K562 (cell line): Measurements from ENCODE around the gene ZC3H12A. TPM values are rescaled to one million over a fixed set of nuclear protein-coding genes. Genes with fewer than 3 reads are reported as not detected.

Experiments used
- FOXM1 ChIP-seq, 2 experiments: fragments of 450-650 bp in 1 of 2; sonication (generic) in 1 of 2; formaldehyde crosslinking in 1 of 2; IDR thresholded peaks; 2 replicates each; pipeline versions ENCODE4 v1.6.1 to v1.9.0; 2017 to 2022; ENCODE audit warnings: low read depth in 2 of 2, mild to moderate bottlenecking in 2 of 2, missing genetic modification reagents in 1 of 2, moderate library complexity in 1 of 2
- HLTF ChIP-seq: fragments of 450-650 bp; IDR thresholded peaks from 2 replicates; pipeline ENCODE4 v1.6.1; 2016
- PATZ1 ChIP-seq: fragments of 250-450 bp; sonication (Bioruptor Pico); IDR thresholded peaks from 2 replicates; pipeline ENCODE4 v1.5.0; 2020; ENCODE audit warnings: mild to moderate bottlenecking, borderline replicate concordance
- RBM14 ChIP-seq: fragments of 200-400 bp; formaldehyde crosslinking; IDR thresholded peaks from 2 replicates; pipeline ENCODE4 v1.6.1; 2018; ENCODE audit warnings: low read depth, mild to moderate bottlenecking, low read length, moderate library complexity, borderline replicate concordance; ENCODE audit not compliant: insufficient read depth
- REST ChIP-seq, 2 experiments: fragments of 450-650 bp; formaldehyde crosslinking in 1 of 2; IDR thresholded peaks; 2 replicates each; pipeline versions ENCODE4 v1.4.0 to v1.6.1; 2014 to 2020; ENCODE audit warnings: mild to moderate bottlenecking in 2 of 2, borderline replicate concordance in 1 of 2, low read depth in 1 of 2
- SPI1 ChIP-seq: IDR thresholded peaks from 2 replicates; pipeline ENCODE4 v1.6.1; 2011; ENCODE audit warnings: low read depth, low read length, control low read depth, borderline replicate concordance
- TRIM24 ChIP-seq, 2 experiments: fragments of 450-650 bp; IDR thresholded peaks; 2 replicates each; pipeline ENCODE4 v1.6.1; 2016
- ZBTB2 ChIP-seq: fragments of 450-650 bp; IDR thresholded peaks from 2 replicates; pipeline ENCODE4 v1.6.1; 2016; ENCODE audit warnings: antibody characterized with exemption
- polyA plus RNA-seq, 8 experiments: library from polyadenylated mRNA; depleted of rRNA in 4 of 8; stranded (reverse) in 5 of 8; unstranded in 3 of 8; fragments of >200 nt; fragmentation: Nextera tagmentation in 2 of 8; fragmentation: Illumina TruSeq in 1 of 8; extraction: Ambion mirVana in 2 of 8; extraction: Trizol in 1 of 8; gene quantifications; 2 replicates each; pipeline versions ENCODE4 v1.2.1 to v1.2.3, GENCODE V29; 2011 to 2014; ENCODE audit warnings: inconsistent platforms in 1 of 8, missing spikeins in 1 of 8
- total RNA-seq, 7 experiments: library from RNA; depleted of rRNA in 6 of 7; stranded (reverse); fragments of >200 nt in 6 of 7; fragmentation: Illumina TruSeq in 2 of 7; extraction: Trizol in 2 of 7; gene quantifications; 2 replicates each; pipeline versions ENCODE4 v1.2.1 to v1.2.3, GENCODE V29; 2011 to 2021; ENCODE audit warnings: low replicate concordance in 1 of 7
- TF ChIP-seq, protein P1 (sequence below): fragments of 250-450 bp; sonication (Bioruptor Pico); IDR thresholded peaks from 2 replicates; pipeline ENCODE4 v1.8.0; 2021; ENCODE audit warnings: mild to moderate bottlenecking, moderate library complexity
- TF ChIP-seq, protein P2 (sequence below), 2 experiments: fragments of 450-650 bp in 1 of 2; sonication (generic) in 1 of 2; formaldehyde crosslinking in 1 of 2; IDR thresholded peaks in 1 of 2; conservative IDR thresholded peaks in 1 of 2; 2 replicates each; pipeline versions ENCODE4 v1.6.1 to v1.8.1; 2016 to 2023; ENCODE audit warnings: mild to moderate bottlenecking in 2 of 2, moderate library complexity in 2 of 2, inconsistent platforms in 1 of 2, missing genetic modification reagents in 1 of 2

ZC3H12A gene
- total and polyA plus RNA-seq, 9 of the 15 experiments (the other 6 are each of a cell fraction or from before 2014, with no cell fraction given), result 0.14 to 9.4 (median 6.7) TPM

- TF ChIP-seq ZBTB2 (peak; percentile 76), PATZ1 (CRISPR knock-in tag) (no peak), SPI1 (peak; percentile 65), TRIM24 (IDR thresholded peaks at IDR 0.05) (no peak; a peak in 1 of 4 replicates), RBM14 (no peak), REST (IDR thresholded peaks at IDR 0.05; ENCODE audit: borderline replicate concordance) (peak; percentile 53; the same call in 1 of the 2 replicates), REST (CRISPR knock-in tag; IDR thresholded peaks at IDR 0.05; ENCODE audit: low read depth) (no peak; the same call in 1 of the 2 replicates), HLTF (no peak), FOXM1 (IDR thresholded peaks at IDR 0.05; ENCODE audit: low read depth) (no peak), FOXM1 (CRISPR knock-in tag; IDR thresholded peaks at IDR 0.05; ENCODE audit: low read depth) (peak; percentile 77; the same call in 1 of the 2 replicates)
- TF ChIP-seq, protein P1, sequence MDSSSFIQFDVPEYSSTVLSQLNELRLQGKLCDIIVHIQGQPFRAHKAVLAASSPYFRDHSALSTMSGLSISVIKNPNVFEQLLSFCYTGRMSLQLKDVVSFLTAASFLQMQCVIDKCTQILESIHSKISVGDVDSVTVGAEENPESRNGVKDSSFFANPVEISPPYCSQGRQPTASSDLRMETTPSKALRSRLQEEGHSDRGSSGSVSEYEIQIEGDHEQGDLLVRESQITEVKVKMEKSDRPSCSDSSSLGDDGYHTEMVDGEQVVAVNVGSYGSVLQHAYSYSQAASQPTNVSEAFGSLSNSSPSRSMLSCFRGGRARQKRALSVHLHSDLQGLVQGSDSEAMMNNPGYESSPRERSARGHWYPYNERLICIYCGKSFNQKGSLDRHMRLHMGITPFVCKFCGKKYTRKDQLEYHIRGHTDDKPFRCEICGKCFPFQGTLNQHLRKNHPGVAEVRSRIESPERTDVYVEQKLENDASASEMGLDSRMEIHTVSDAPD (CRISPR knock-in tag), result no peak
- TF ChIP-seq, protein P2, sequence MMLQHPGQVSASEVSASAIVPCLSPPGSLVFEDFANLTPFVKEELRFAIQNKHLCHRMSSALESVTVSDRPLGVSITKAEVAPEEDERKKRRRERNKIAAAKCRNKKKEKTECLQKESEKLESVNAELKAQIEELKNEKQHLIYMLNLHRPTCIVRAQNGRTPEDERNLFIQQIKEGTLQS (IDR thresholded peaks at IDR 0.05), result no peak
- TF ChIP-seq, protein P2 (CRISPR knock-in tag; conservative IDR thresholded peaks at IDR 0.05), result peak; percentile 18; the same call in 1 of the 2 replicates
These were observed 40.2 kb downstream of the ZC3H12A start, which contains the start of gene MEAF6 (continued) for GRCh38 chr1:37514350-37515184.
